Heart left ventricle (tissue), 16 donors: ENCODE data around the gene PBX1. TPM values are rescaled to one million over a fixed set of nuclear protein-coding genes. Genes with fewer than 3 reads are reported as not detected.

Experiments
- ATAC-seq, 4 donors: fragments of 200-7000 bp; cut with Tn5 transposase; one replicate each; pipeline ENCODE4 v1.9.1; 2020 to 2022; ENCODE audit warnings: moderate library complexity in 4 of 4, mild to moderate bottlenecking in 3 of 4, moderate number of reproducible peaks in 1 of 4
- DNase-seq, 5 donors: peaks; one replicate each; pipeline ENCODE4 v3.0.0-alpha.2; 2020
- H3K27ac ChIP-seq, 12 donors: fragments of 200-600 bp; sonication (generic) in 4 of 12; one replicate each; pipeline versions ENCODE4 v1.5.0 to v1.8.0; 2016 to 2022; ENCODE audit warnings: mild to moderate bottlenecking in 2 of 12
- H3K27me3 ChIP-seq, 9 donors: fragments of 200-600 bp; sonication (generic) in 2 of 9; one replicate each; pipeline versions ENCODE4 v1.5.1 to v1.8.0; 2016 to 2022; ENCODE audit warnings: mild to moderate bottlenecking in 3 of 9
- H3K36me3 ChIP-seq, 9 donors: fragments of 200-600 bp; sonication (generic) in 2 of 9; one replicate each; pipeline versions ENCODE4 v1.5.0 to v1.8.0; 2018 to 2022; ENCODE audit warnings: mild to moderate bottlenecking in 2 of 9
- H3K4me1 ChIP-seq, 12 donors: fragments of 200-600 bp; sonication (generic) in 4 of 12; one replicate each; pipeline versions ENCODE4 v1.5.0 to v1.8.0; 2016 to 2022; ENCODE audit warnings: mild to moderate bottlenecking in 3 of 12
- H3K4me3 ChIP-seq, 12 donors: fragments of 200-600 bp; sonication (generic) in 4 of 12; one replicate each; pipeline versions ENCODE4 v1.5.0 to v1.8.0; 2017 to 2022; ENCODE audit warnings: mild to moderate bottlenecking in 9 of 12, moderate library complexity in 4 of 12
- H3K9me3 ChIP-seq, 12 donors: fragments of 200-600 bp; sonication (generic) in 4 of 12; one replicate each; pipeline versions ENCODE4 v1.5.0 to v1.8.0; 2016 to 2022; ENCODE audit warnings: mild to moderate bottlenecking in 1 of 12
- CTCF ChIP-seq, 12 donors: fragments of 200-600 bp; sonication (generic) in 4 of 12; IDR thresholded peaks; one replicate each; pipeline versions ENCODE4 v1.5.0 to v1.8.0; 2018 to 2022; ENCODE audit warnings: antibody characterized with exemption in 12 of 12, mild to moderate bottlenecking in 5 of 12
- POLR2A ChIP-seq, 2 donors: fragments of 450-650 bp; IDR thresholded peaks; one replicate each; pipeline ENCODE4 v1.6.1; 2017; ENCODE audit warnings: antibody characterized with exemption in 2 of 2, mild to moderate bottlenecking in 2 of 2, moderate library complexity in 2 of 2
- WGBS, 4 donors: extraction: QIAGEN DNeasy Blood & Tissue Kit in 2 of 4; methylation state at CpG; one replicate each; pipeline versions ENCODE4 v1.1.5 to v1.1.7; 2013 to 2018; 5-methylcytosine and 5-hydroxymethylcytosine counted together
- intact Hi-C, 10 donors: fragments of 100-400 bp; cut with DNase I; formaldehyde crosslinking; loops; one replicate each; pipeline versions ENCODE4 v1.11.1 to v1.14.2; 2022
- polyA plus RNA-seq, 2 donors: library from polyadenylated mRNA; stranded (reverse); fragments of 200-250 nt; gene quantifications; one replicate each; pipeline ENCODE4 v1.2.3, GENCODE V29; 2013
- total RNA-seq, 9 donors: library from RNA; depleted of rRNA in 2 of 9; stranded (reverse); fragments of >200 nt in 2 of 9; fragmentation: NEBNext Ultra II Directional in 3 of 9; extraction: Animal tissue kit (Norgen Biotek cat#: 25700) in 3 of 9; gene quantifications; one replicate each; pipeline versions ENCODE4 v1.1.0 to v1.2.4, GENCODE V29; 2016 to 2023
- donor health status: ischemic (EF 13 %, LVEDD 7.1; RV severe dilation, severe dysfunction).
- donor health status: healthy with polysubstance abuse.
- donor health status: DM: no; HTN: yes; CAD: no.
- donor health status: DM: no; HTN: no; CAD: no.
- donor health status: ischemic (EF 25% LVEDD 6.9; RV normal size, moderate dysfunction).
- donor health status: ischemic (EF 25% LVEDD 5.7; RV mildly dilated, moderate dysfunction).
- donor health status: healthy.
- donor health status: DM: yes; HTN: yes; CAD: no.
- donor health status: ischemic (EF 35%, LVEDD 5.7; RV mildly dilated, moderate dysfunction).
- donor health status: nonischemic (EF 11% LVEDD 7.7; RV severe dilation, severe dysfunction).
- donor health status: DM: yes; HTN: yes; CAD: no.
- donor health status: PGD.
- donor health status: ischemic (EF 29% LVEDD 5.4; RV normal size, mild dysfunction).
- donor health status: nonischemic (EF 23%, LVEDD 6.1; RV moderate dilation, normal function).

PBX1 gene
- total and polyA plus RNA-seq, 11 donors: 15.2 to 78.2 (median 59.1) TPM

GRCh38 chr1:164771619-164772361, 212.8 kb downstream of the PBX1 start:
- no peaks in the 10 kb centered on the region for H3K36me3 ChIP-seq
- no peaks in the 10 kb centered on the region for H3K9me3 ChIP-seq
- intact Hi-C loops: loop anchor here in 2 of 10 donors (5.0 kb wide), 2 partner anchors 54 to 214 kb away; partner anchors contain the start of gene PBX1 (in 1 of the 2)
- no peaks in the 10 kb centered on the region for H3K27me3 ChIP-seq
- TF ChIP-seq POLR2A (IDR thresholded peaks at IDR 0.05) (no peak), CTCF (IDR thresholded peaks at IDR 0.05) (no peak)
- no peak for DNase-seq
- H3K27ac ChIP-seq: peak overlapping the region in 10 of 12 donors; percentile 35 to 79 (median 53)
- peak in 2 of 4 donors; percentile 7 to 29 for ATAC-seq
- no peak overlapping the region for H3K4me3 ChIP-seq
- peaks cover 0 to 82% (median 46%) of the 10 kb centered on the region in 12 donors for H3K4me1 ChIP-seq
- WGBS, 4 donors: 42 to 50% (median 44%) methylated on average over 7 of the region's 7 CpGs

GRCh38 chr1:164772635-164773034, 213.7 kb downstream of the PBX1 start:
- DNase-seq (peak in 4 of 5 donors; percentile 46 to 84 (median 66)), ATAC-seq (peak; percentile 83 to 90 (median 90))
- 45 to 65% (median 54%) methylated on average over 4 of the region's 4 CpGs for WGBS, 4 donors
- Histone ChIP-seq H3K4me3 (no peak overlapping the region), H3K27ac (peak overlapping the region in 11 of 12 donors; percentile 35 to 79 (median 53)), H3K27me3 (no peaks in the 10 kb centered on the region), H3K9me3 (no peaks in the 10 kb centered on the region), H3K36me3 (no peaks in the 10 kb centered on the region), H3K4me1 (peaks cover 0 to 78% (median 43%) of the 10 kb centered on the region in 12 donors)
- TF ChIP-seq CTCF (IDR thresholded peaks at IDR 0.05) (no peak), POLR2A (IDR thresholded peaks at IDR 0.05) (no peak)
- intact Hi-C loops: loop anchor here in 2 of 10 donors (5.0 kb wide), 2 partner anchors 55 to 215 kb away; partner anchors contain the start of gene PBX1 (in 1 of the 2)

- H3K27me3 ChIP-seq: no peaks in the 10 kb centered on the region
- ATAC-seq: no peak
- H3K9me3 ChIP-seq: no peaks in the 10 kb centered on the region
- H3K4me3 ChIP-seq: no peak overlapping the region
- DNase-seq: no peak
- TF ChIP-seq CTCF (IDR thresholded peaks at IDR 0.05) (no peak), POLR2A (IDR thresholded peaks at IDR 0.05) (no peak)
- intact Hi-C loops: loop anchor here in 2 of 10 donors (5.0 kb wide), 2 partner anchors 56 to 216 kb away; partner anchors contain the start of gene PBX1 (in 1 of the 2)
- H3K27ac ChIP-seq: peak overlapping the region in 10 of 12 donors; percentile 35 to 79 (median 53)
- H3K4me1 ChIP-seq: peaks cover 0 to 74% (median 39%) of the 10 kb centered on the region in 12 donors
- no peaks in the 10 kb centered on the region for H3K36me3 ChIP-seq
- WGBS, 4 donors: 70 to 78% (median 73%) methylated on average over 5 of the region's 5 CpGs
Measured at GRCh38 chr1:164773102-164773501, 214.1 kb downstream of the PBX1 start.

GRCh38 chr1:164774413-164774812, 215.4 kb downstream of the PBX1 start:
- TF ChIP-seq POLR2A (IDR thresholded peaks at IDR 0.05): no peak
- peak in 3 of 12 donors; percentile 12 to 26 (median 14) for TF ChIP-seq CTCF (IDR thresholded peaks at IDR 0.05)
- peak overlapping the region in 8 of 12 donors; percentile 20 to 77 (median 36) for H3K27ac ChIP-seq
- H3K4me1 ChIP-seq: peaks cover 0 to 82% (median 40%) of the 10 kb centered on the region in 12 donors
- ATAC-seq: no peak
- H3K27me3 ChIP-seq: no peaks in the 10 kb centered on the region
- intact Hi-C loops: loop anchor here in 2 of 10 donors (5.0 kb wide), 2 partner anchors 57 to 217 kb away; partner anchors contain the start of gene PBX1 (in 1 of the 2)
- no peak for DNase-seq
- 65 to 79% (median 70%) methylated on average over 4 of the region's 4 CpGs for whole genome bisulfite sequencing, 4 donors
- no peaks in the 10 kb centered on the region for H3K9me3 ChIP-seq
- H3K4me3 ChIP-seq: no peak overlapping the region
- H3K36me3 ChIP-seq: no peaks in the 10 kb centered on the region
